Tibial nerve (tissue), 4 donors: ENCODE data around the gene CFAP44.

ENCODE experiments used
- CTCF ChIP-seq, 5 experiments: fragments of 200-600 bp in 3 of 5; fragments of 450-650 bp in 2 of 5; sonication (generic) in 3 of 5; IDR thresholded peaks; one replicate each; pipeline ENCODE4 v1.5.1; 2016 to 2019; ENCODE audit warnings: antibody characterized with exemption in 5 of 5, mild to moderate bottlenecking in 3 of 5, moderate library complexity in 2 of 5
- EP300 ChIP-seq, 2 donors: sonication (generic); formaldehyde crosslinking; IDR thresholded peaks; one replicate each; pipeline ENCODE4 v1.6.1; 2017; ENCODE audit warnings: antibody characterized with exemption in 2 of 2, mild to moderate bottlenecking in 1 of 2
- POLR2A ChIP-seq, 2 donors: fragments of 450-650 bp; IDR thresholded peaks; one replicate each; pipeline ENCODE4 v1.6.1; 2017; ENCODE audit warnings: antibody characterized with exemption in 2 of 2, mild to moderate bottlenecking in 2 of 2, moderate library complexity in 2 of 2

- TF ChIP-seq EP300 (IDR thresholded peaks at IDR 0.05): no peak
- no peak for TF ChIP-seq CTCF (IDR thresholded peaks at IDR 0.05)
- TF ChIP-seq POLR2A (IDR thresholded peaks at IDR 0.05): no peak
Observed at GRCh38 chr3:113405180-113405579, 36.1 kb downstream of the CFAP44 start.
